ENCODE data around the gene SUCNR1.
"Not testable (repeated sequence)": the region's sequence is repeated elsewhere in the genome, so short reads cannot be mapped to it uniquely, and the experiment has no call there.

SUCNR1 gene

DNA sequence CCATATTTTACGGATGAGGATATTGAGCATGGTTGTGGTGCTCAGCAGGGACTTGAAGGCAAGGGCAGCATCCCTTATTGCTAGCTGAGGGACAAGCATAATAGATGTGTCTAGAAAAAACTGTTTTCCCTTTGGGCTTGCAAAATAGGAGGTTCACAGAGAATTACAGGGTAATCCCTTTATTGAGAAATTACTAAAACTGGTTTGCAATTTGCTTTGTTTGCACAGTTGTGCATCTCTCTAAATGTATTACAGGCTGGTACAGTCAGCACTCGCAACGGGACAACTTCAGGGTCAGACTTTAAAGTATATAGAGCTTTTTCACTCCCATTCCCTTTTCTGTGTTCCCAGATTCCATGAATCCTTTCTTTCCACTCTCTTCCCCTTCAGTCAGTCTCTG, 51.3 kb downstream of the SUCNR1 start:
- Mint-ChIP-seq H3K27ac (no peak overlapping the region), H3K36me3 (ENCODE audit: low read depth) (no peaks in the 10 kb centered on the region), H3K4me3 (no peak overlapping the region), H3K4me1 (no peaks in the 10 kb centered on the region), H3K27me3 (ENCODE audit: low read depth, poor library complexity) (no peaks in the 10 kb centered on the region), H3K9me3 (peaks cover 12% of the 10 kb centered on the region)
- no peak for DNase-seq
- no peak for TF ChIP-seq CTCF (IDR thresholded peaks at IDR 0.05)

- Mint-ChIP-seq H3K4me3 (no peak overlapping the region), H3K36me3 (ENCODE audit: low read depth) (no peaks in the 10 kb centered on the region), H3K27ac (no peak overlapping the region), H3K4me1 (no peaks in the 10 kb centered on the region), H3K9me3 (peaks cover 12% of the 10 kb centered on the region), H3K27me3 (ENCODE audit: low read depth, poor library complexity) (no peaks in the 10 kb centered on the region)
- no peak for DNase-seq
- TF ChIP-seq CTCF (IDR thresholded peaks at IDR 0.05): no peak
Observed at GRCh38 chr3:151925419-151925818, 52.0 kb downstream of the SUCNR1 start.

GRCh38 chr3:151925876-151926275, 52.4 kb downstream of the SUCNR1 start:
- no peaks in the 10 kb centered on the region for H3K27me3 Mint-ChIP-seq (ENCODE audit: low read depth, poor library complexity)
- no peak for TF ChIP-seq CTCF (IDR thresholded peaks at IDR 0.05)
- peaks cover 12% of the 10 kb centered on the region for H3K9me3 Mint-ChIP-seq
- no peaks in the 10 kb centered on the region for H3K36me3 Mint-ChIP-seq (ENCODE audit: low read depth)
- H3K4me3 Mint-ChIP-seq: no peak overlapping the region
- no peak for DNase-seq
- H3K27ac Mint-ChIP-seq: no peak overlapping the region
- no peaks in the 10 kb centered on the region for H3K4me1 Mint-ChIP-seq

DNA sequence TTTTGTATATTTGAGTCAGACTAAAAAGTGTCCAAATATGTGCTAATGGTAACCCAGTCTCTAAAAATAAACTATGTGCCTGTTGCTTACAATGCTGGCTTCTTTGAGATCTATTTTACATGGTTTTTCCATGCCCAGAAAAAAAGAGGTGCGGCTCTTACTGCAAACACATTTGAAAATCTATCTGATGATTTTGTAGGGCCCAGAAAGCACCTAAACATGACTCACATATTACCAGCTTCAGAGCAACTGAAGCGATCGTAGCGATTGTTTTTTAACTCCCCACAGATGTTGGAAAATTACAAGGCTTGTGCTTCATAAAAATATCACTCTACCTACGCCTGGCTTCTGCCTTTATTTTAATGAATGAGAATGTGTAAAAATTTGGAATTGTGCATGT, 53.5 kb downstream of the SUCNR1 start:
- H3K27ac Mint-ChIP-seq: no peak overlapping the region
- no peak overlapping the region for H3K4me3 Mint-ChIP-seq
- no peaks in the 10 kb centered on the region for H3K27me3 Mint-ChIP-seq (ENCODE audit: low read depth, poor library complexity)
- no peak for TF ChIP-seq CTCF (IDR thresholded peaks at IDR 0.05)
- no peaks in the 10 kb centered on the region for H3K36me3 Mint-ChIP-seq (ENCODE audit: low read depth)
- H3K4me1 Mint-ChIP-seq: no peaks in the 10 kb centered on the region
- DNase-seq: no peak
- H3K9me3 Mint-ChIP-seq: peaks cover 12% of the 10 kb centered on the region

GRCh38 chr3:151927915-151928525, 54.6 kb downstream of the SUCNR1 start:
- H3K36me3 Mint-ChIP-seq (ENCODE audit: low read depth); H3K27me3 Mint-ChIP-seq (ENCODE audit: low read depth, poor library complexity); H3K27ac Mint-ChIP-seq; H3K4me3 Mint-ChIP-seq; DNase-seq; H3K4me1 Mint-ChIP-seq: not testable (repeated sequence)
- peaks cover 12% of the 10 kb centered on the region for H3K9me3 Mint-ChIP-seq

DNA sequence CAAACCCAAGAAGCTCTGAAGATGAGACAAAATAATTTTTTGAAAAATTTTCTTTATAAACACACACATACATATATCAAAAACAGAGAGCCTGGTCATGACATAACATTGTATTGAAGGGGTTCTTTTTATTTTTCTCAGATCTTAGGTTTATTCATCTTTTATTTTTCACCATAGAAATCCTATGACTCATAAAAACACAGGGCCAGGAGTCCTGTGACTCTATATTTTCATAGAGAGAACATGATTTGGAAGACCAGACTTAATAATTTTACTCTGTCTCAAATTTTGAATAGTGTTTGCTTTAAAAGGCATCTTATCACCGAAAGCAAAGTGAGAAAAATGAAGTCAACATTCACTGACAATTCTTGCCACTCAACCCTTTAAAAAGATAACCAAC, 57.7 kb downstream of the SUCNR1 start:
- DNase-seq: no peak
- Mint-ChIP-seq H3K27me3 (ENCODE audit: low read depth, poor library complexity) (no peaks in the 10 kb centered on the region), H3K4me1 (no peaks in the 10 kb centered on the region), H3K27ac (no peak overlapping the region), H3K36me3 (ENCODE audit: low read depth) (no peaks in the 10 kb centered on the region), H3K9me3 (peaks cover 12% of the 10 kb centered on the region), H3K4me3 (no peak overlapping the region)
- TF ChIP-seq CTCF (IDR thresholded peaks at IDR 0.05): no peak

Data from nephron progenitor cell (in vitro differentiated cells).